ENCODE data around the gene KIF2C. TPM values are rescaled to one million over a fixed set of nuclear protein-coding genes. Genes with fewer than 3 reads are reported as not detected.

KIF2C gene
- total and polyA plus RNA-seq, 9 of the 15 experiments (the other 6 are each of a cell fraction or from before 2014, with no cell fraction given): 84.9 to 226 (median 169) TPM

DNA sequence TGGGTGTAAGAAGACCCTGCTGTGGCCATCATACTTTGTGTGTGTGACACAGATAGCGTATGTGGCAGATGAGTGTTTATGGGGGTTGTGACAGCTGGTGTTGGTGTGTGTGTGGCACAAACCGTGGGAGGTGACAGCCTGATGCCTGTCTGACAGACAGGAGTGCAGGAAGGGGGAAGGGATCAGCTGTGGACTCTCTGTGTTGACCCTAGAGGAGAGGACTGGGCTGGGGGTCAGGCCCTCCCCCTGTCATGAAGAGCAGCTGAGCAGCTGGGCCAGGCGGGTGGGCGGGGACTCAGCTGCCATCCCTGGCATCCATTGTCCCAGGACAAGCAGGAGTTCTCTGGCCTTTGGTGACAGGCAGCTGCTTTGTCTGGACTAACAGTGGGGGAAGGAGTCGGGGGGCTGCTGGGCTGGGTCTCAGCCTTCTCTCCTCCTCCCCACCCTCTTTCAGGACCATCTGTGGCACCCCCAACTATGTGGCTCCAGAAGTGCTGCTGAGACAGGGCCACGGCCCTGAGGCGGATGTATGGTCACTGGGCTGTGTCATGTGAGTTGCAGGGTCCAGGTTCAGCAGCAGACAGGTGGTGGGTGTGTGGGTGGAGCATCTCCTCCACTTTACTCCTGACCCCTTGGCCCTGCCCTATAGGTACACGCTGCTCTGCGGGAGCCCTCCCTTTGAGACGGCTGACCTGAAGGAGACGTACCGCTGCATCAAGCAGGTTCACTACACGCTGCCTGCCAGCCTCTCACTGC lies 62.8 kb downstream of the KIF2C start (continued):
- no peak for TF ChIP-seq ZNF398 (CRISPR knock-in tag; IDR thresholded peaks at IDR 0.05)

- Histone ChIP-seq H3K9me3 (replicated peaks; ENCODE audit: control insufficient read depth, insufficient read depth, low read depth, low read length) (no peaks in the 10 kb centered on the region), H3K4me1 (replicated peaks in 1 of 2; ENCODE audit: control insufficient read depth in 2 of 2, insufficient read depth in 2 of 2, low read length in 2 of 2) (peaks cover 41 to 78% of the 10 kb centered on the region in 2 experiments), H3K79me2 (ENCODE audit: control insufficient read depth, insufficient read depth, low read length) (peaks cover 22% of the 10 kb centered on the region), H3K4me3 (no peak overlapping the region), H3K9me1 (ENCODE audit: control insufficient read depth, insufficient read depth, low read length) (peaks cover 5% of the 10 kb centered on the region), H3K27ac (ENCODE audit: extremely low read depth, low read depth, low read length) (no peak overlapping the region), H3K4me2 (ENCODE audit: insufficient read depth, low read length) (no peak overlapping the region), H3K27me3 (ENCODE audit: control insufficient read depth in 2 of 2, insufficient read depth in 2 of 2, low read length in 2 of 2) (no peaks in the 10 kb centered on the region; a peak in 1 of 5 replicates), H3K9ac (ENCODE audit: insufficient read depth in 1 of 2, low read depth in 2 of 2, low read length in 2 of 2) (peak overlapping the region in 1 of 2 experiments; percentile 50; a peak in 2 of 4 replicates), H2AFZ (ENCODE audit: low read depth, low read length) (no peak overlapping the region), H4K20me1 (replicated peaks; ENCODE audit: control insufficient read depth, insufficient read depth, low read length) (no peaks in the 10 kb centered on the region), H3K36me3 (ENCODE audit: control insufficient read depth, insufficient read depth, low read length) (peaks cover 52% of the 10 kb centered on the region)
- in situ Hi-C loops (cut with MboI) (loop anchor here (10.0 kb wide), 1 partner anchor 692 kb away; the partner anchor contains the start of gene TESK2), intact Hi-C loops (cut with micrococcal nuclease) (loop anchor here (10.0 kb wide), 1 partner anchor 168 kb away; no protein-coding TSS in a partner anchor)
- DNase-seq (ENCODE audit: extremely low read depth in 1 of 4, low spot score in 3 of 4) (no peak), FAIRE-seq (no peak), ATAC-seq (no peak)
- no TSS peak for BruUV-seq (replicated peaks)
- POLR2A ChIA-PET: interaction anchor here (0.6 to 16.9 kb wide), 9 partner anchors 12 to 714 kb away, joined by 3 to 594 read pairs (median 4); partner anchors contain the start of gene BEST4
- WGBS (ENCODE audit: insufficient coverage, low coverage, missing lambda C conversion rate): 92% methylated on average over 9 of the region's 9 CpGs
- CTCF ChIA-PET (ENCODE audit: low intra/inter-chr PET ratio): no interaction called here
- TF ChIP-seq SP2 (IDR thresholded peaks at IDR 0.05; ENCODE audit: extremely low read depth, low read depth, low read length, poor library complexity, severe bottlenecking): no peak
- no peak for TF ChIP-seq MTF1 (CRISPR knock-in tag; IDR thresholded peaks at IDR 0.05; ENCODE audit: borderline replicate concordance)
- TF ChIP-seq TRIM28 (IDR thresholded peaks at IDR 0.05): no peak
- no peak for TF ChIP-seq NEUROD1 (IDR thresholded peaks at IDR 0.05; ENCODE audit: borderline replicate concordance, low read depth, low read length, partially characterized antibody)
- TF ChIP-seq, protein P1, sequence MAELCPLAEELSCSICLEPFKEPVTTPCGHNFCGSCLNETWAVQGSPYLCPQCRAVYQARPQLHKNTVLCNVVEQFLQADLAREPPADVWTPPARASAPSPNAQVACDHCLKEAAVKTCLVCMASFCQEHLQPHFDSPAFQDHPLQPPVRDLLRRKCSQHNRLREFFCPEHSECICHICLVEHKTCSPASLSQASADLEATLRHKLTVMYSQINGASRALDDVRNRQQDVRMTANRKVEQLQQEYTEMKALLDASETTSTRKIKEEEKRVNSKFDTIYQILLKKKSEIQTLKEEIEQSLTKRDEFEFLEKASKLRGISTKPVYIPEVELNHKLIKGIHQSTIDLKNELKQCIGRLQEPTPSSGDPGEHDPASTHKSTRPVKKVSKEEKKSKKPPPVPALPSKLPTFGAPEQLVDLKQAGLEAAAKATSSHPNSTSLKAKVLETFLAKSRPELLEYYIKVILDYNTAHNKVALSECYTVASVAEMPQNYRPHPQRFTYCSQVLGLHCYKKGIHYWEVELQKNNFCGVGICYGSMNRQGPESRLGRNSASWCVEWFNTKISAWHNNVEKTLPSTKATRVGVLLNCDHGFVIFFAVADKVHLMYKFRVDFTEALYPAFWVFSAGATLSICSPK (IDR thresholded peaks at IDR 0.05; ENCODE audit: borderline replicate concordance): no peak
- TF ChIP-seq GTF2A2 (tag; IDR thresholded peaks at IDR 0.05): no peak
- TF ChIP-seq CXXC5 (CRISPR knock-in tag; IDR thresholded peaks at IDR 0.05): no peak
- TF ChIP-seq POLR2B (IDR thresholded peaks at IDR 0.05; ENCODE audit: low read depth, partially characterized antibody): no peak
- TF ChIP-seq HDAC8 (tag; IDR thresholded peaks at IDR 0.05): no peak
- no peak for TF ChIP-seq ZNF445 (CRISPR knock-in tag; IDR thresholded peaks at IDR 0.05; ENCODE audit: low read depth)
- 0 out of 2 replicates have a peak, but pooled peaks have one; percentile 0 for TF ChIP-seq RBFOX2 (IDR thresholded peaks at IDR 0.05; ENCODE audit: low read depth, low read length)
- TF ChIP-seq ZBTB7A (IDR thresholded peaks at IDR 0.05; ENCODE audit: borderline replicate concordance, control insufficient read depth, low read depth, low read length): no peak
- TF ChIP-seq, protein P2, sequence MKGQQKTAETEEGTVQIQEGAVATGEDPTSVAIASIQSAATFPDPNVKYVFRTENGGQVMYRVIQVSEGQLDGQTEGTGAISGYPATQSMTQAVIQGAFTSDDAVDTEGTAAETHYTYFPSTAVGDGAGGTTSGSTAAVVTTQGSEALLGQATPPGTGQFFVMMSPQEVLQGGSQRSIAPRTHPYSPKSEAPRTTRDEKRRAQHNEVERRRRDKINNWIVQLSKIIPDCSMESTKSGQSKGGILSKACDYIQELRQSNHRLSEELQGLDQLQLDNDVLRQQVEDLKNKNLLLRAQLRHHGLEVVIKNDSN (CRISPR knock-in tag; IDR thresholded peaks at IDR 0.05): 0 out of 2 replicates have a peak, but pooled peaks have one; percentile 0
- TF ChIP-seq FOXA3 (CRISPR knock-in tag; conservative IDR thresholded peaks at IDR 0.05 in 1 of 2, IDR thresholded peaks at IDR 0.05 in 1 of 2): no peak
These were observed 63.4 kb downstream of the KIF2C start for GRCh38 chr1:44803062-44803311.

Measured in K562 (cell line).